Gastroesophageal sphincter (tissue), 4 donors: ENCODE results near the gene GPC4. TPM values are rescaled to one million over a fixed set of nuclear protein-coding genes. Genes with fewer than 3 reads are reported as not detected.

Source experiments
- ATAC-seq: fragments of 150-250 bp; one replicate; pipeline ENCODE4 v1.9.1; 2016; ENCODE audit warnings: mild to moderate bottlenecking, moderate library complexity
- H3K27ac ChIP-seq, 4 donors: fragments of 200-600 bp; sonication (generic) in 3 of 4; 1 replicate in 3 of 4; 2 replicates in 1 of 4; pipeline ENCODE4 v1.5.1; 2016 to 2019
- H3K27me3 ChIP-seq: fragments of 200-600 bp; sonication (generic); one replicate; pipeline ENCODE4 v1.5.1; 2019
- H3K36me3 ChIP-seq, 2 donors: fragments of 200-600 bp; sonication (generic); one replicate each; pipeline ENCODE4 v1.5.1; 2019; ENCODE audit warnings: control low read depth in 1 of 2
- H3K4me1 ChIP-seq, 3 donors: fragments of 200-600 bp; sonication (generic); 1 replicate in 2 of 3; 2 replicates in 1 of 3; pipeline ENCODE4 v1.5.1; 2016 to 2019; ENCODE audit warnings: control low read depth in 2 of 3
- H3K4me3 ChIP-seq, 2 donors: fragments of 200-600 bp; sonication (generic); one replicate each; pipeline ENCODE4 v1.5.1; 2019; ENCODE audit warnings: mild to moderate bottlenecking in 1 of 2, moderate library complexity in 1 of 2
- H3K9me3 ChIP-seq, 3 donors: fragments of 200-600 bp; sonication (generic); one replicate each; pipeline ENCODE4 v1.5.1; 2017 to 2019; ENCODE audit warnings: control low read depth in 2 of 3
- CTCF ChIP-seq, 4 experiments: fragments of 200-600 bp in 2 of 4; fragments of 450-650 bp in 2 of 4; sonication (generic) in 1 of 4; IDR thresholded peaks; one replicate each; pipeline ENCODE4 v1.5.1; 2017 to 2019; ENCODE audit warnings: antibody characterized with exemption in 4 of 4, mild to moderate bottlenecking in 2 of 4, moderate library complexity in 2 of 4
- EP300 ChIP-seq: sonication (generic); formaldehyde crosslinking; IDR thresholded peaks from one replicate; pipeline ENCODE4 v1.6.1; 2017; ENCODE audit warnings: antibody characterized with exemption, mild to moderate bottlenecking
- POLR2A ChIP-seq, 2 donors: fragments of 450-650 bp; IDR thresholded peaks; one replicate each; pipeline ENCODE4 v1.6.1; 2017; ENCODE audit warnings: antibody characterized with exemption in 2 of 2, mild to moderate bottlenecking in 2 of 2, moderate library complexity in 1 of 2
- POLR2AphosphoS5 ChIP-seq: sonication (generic); formaldehyde crosslinking; IDR thresholded peaks from one replicate; pipeline ENCODE4 v1.6.1; 2017; ENCODE audit warnings: antibody characterized with exemption
- WGBS, 2 donors: methylation state at CpG; one replicate each; pipeline ENCODE4 v1.1.5; 2018; ENCODE audit warnings: low coverage in 1 of 2; 5-methylcytosine and 5-hydroxymethylcytosine counted together
- total RNA-seq, 4 donors: library from RNA; depleted of rRNA; stranded (reverse); fragments of >200 nt; gene quantifications; one replicate each; pipeline ENCODE4 v1.1.0, GENCODE V29; 2016

The GPC4 gene
- total RNA-seq, 4 donors from 2014 or later = 62.7 to 97.1 (median 67.9) TPM

DNA sequence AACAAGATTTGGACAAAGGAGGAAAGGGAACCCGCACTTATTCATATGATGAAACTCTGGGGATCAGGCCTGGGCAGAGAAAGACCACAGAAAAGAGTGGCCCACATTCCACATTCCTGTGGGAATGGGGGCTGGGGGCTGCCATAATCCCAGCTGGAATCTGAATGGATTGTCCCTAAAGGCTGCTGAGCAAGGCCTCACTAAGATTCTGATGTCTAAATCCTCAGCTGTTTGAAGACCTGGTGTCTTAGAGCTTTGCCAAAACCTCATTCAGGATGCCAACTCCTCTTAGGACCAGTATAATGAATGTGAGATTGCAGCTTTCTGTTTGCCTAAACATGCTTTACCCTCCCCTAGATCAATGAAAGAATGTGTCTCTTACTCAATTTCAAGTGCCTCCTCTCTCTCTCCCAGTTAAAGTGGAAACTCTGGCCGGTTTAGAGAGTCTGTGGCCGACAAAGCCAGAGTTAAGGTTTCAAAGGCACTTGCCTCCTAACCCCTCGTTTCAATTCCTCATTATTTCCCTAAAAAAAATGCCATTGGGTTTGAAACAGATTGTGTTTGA lies 33.3 kb upstream of the GPC4 start:
- Histone ChIP-seq H3K36me3 (no peaks in the 10 kb centered on the region), H3K9me3 (no peaks in the 10 kb centered on the region), H3K27me3 (no peaks in the 10 kb centered on the region), H3K4me3 (no peak overlapping the region), H3K27ac (no peak overlapping the region), H3K4me1 (no peaks in the 10 kb centered on the region)
- no peak for ATAC-seq
- TF ChIP-seq POLR2AphosphoS5 (no peak), POLR2A (IDR thresholded peaks at IDR 0.05) (no peak), CTCF (IDR thresholded peaks at IDR 0.05) (no peak), EP300 (no peak)
- 71 to 80% methylated on average over 4 of the region's 4 CpGs for WGBS, 2 donors

GRCh38 chrX:133444952-133445831 lies 29.9 kb upstream of the GPC4 start:
- TF ChIP-seq POLR2A (IDR thresholded peaks at IDR 0.05) (no peak), POLR2AphosphoS5 (no peak), CTCF (IDR thresholded peaks at IDR 0.05) (no peak), EP300 (no peak)
- no peak for ATAC-seq
- 15 to 19% methylated on average over 9 to 11 of the region's 16 CpGs for WGBS, 2 donors
- Histone ChIP-seq H3K27ac (no peak overlapping the region), H3K36me3 (no peaks in the 10 kb centered on the region), H3K4me1 (no peaks in the 10 kb centered on the region), H3K9me3 (no peaks in the 10 kb centered on the region), H3K27me3 (no peaks in the 10 kb centered on the region), H3K4me3 (peak overlapping the region; percentile 27 to 38)

- no peaks in the 10 kb centered on the region for H3K9me3 ChIP-seq
- no peak overlapping the region for H3K4me3 ChIP-seq
- H3K4me1 ChIP-seq = no peaks in the 10 kb centered on the region
- TF ChIP-seq POLR2AphosphoS5 (no peak), EP300 (no peak), POLR2A (IDR thresholded peaks at IDR 0.05) (no peak), CTCF (IDR thresholded peaks at IDR 0.05) (no peak)
- no peaks in the 10 kb centered on the region for H3K36me3 ChIP-seq
- no peaks in the 10 kb centered on the region for H3K27me3 ChIP-seq
- 40 to 59% methylated on average over 1 to 3 of the region's 3 CpGs for WGBS, 2 donors
- H3K27ac ChIP-seq = no peak overlapping the region
- no peak for ATAC-seq
These were observed 28.9 kb upstream of the GPC4 start for GRCh38 chrX:133444196-133444595.

DNA sequence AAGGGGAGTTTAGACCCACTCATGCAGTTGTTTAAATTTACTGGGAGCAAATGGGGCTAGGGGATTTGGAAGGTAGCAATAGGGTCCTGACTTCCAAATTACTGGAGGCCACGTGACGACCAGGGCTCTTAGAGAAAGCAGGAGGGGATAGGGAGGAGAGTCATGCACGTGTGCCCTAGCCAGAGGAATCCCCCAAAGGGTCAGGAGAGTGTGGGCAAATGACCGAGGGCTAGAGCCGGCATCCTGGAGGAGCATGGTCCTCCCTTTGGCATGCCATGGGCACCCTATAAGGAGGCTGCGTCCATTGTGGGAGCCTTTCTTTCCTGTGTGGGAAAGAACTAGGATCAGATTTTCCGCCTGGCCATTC lies 25.5 kb upstream of the GPC4 start:
- Histone ChIP-seq H3K4me1 (no peaks in the 10 kb centered on the region), H3K4me3 (no peak overlapping the region), H3K9me3 (no peaks in the 10 kb centered on the region), H3K27me3 (no peaks in the 10 kb centered on the region), H3K36me3 (no peaks in the 10 kb centered on the region), H3K27ac (no peak overlapping the region)
- no peak for TF ChIP-seq POLR2A (IDR thresholded peaks at IDR 0.05)
- TF ChIP-seq EP300 = no peak
- ATAC-seq = no peak
- no CpG with 5 or more reads among the region's 7 CpGs for WGBS, 2 donors

DNA sequence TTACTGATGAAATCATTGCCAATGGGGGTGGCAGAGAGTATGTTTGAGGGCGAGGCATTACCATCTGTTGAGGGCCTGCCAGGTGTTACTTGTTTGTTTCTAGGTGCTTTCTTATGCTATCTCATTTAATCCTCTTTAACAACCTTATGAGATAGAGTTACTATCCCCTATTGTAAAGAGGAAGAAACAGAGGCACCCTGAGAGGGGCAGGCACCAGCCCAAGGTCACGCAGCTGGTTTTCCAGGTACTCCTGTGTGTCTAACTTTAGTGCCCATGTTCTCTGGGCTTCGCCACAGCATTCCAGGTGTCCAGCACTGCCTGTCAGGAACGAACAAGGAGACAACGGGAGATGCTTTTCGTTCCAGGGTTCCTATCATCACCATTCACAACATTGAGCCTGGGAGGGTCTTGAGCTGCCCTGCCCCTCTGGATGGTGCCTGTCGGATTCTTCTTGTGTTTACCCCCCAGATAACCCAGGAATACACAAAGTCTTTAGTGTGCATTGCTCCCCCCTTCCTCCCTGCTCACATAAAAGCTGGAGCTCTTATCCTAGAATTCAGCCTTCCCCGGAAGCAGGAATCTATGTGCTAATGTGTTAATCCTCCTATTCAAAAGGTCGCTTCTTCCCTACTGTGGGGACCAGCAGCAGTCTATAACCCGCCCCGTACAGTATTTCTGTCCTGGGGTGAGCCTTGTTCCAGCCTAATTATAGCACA lies 24.9 kb upstream of the GPC4 start:
- no peak for ATAC-seq
- no peaks in the 10 kb centered on the region for H3K27me3 ChIP-seq
- H3K9me3 ChIP-seq = no peaks in the 10 kb centered on the region
- TF ChIP-seq CTCF (IDR thresholded peaks at IDR 0.05) = no peak
- TF ChIP-seq POLR2AphosphoS5 = no peak
- no peak for TF ChIP-seq POLR2A (IDR thresholded peaks at IDR 0.05)
- no peak for TF ChIP-seq EP300
- H3K36me3 ChIP-seq = no peaks in the 10 kb centered on the region
- no peak overlapping the region for H3K27ac ChIP-seq
- no peaks in the 10 kb centered on the region for H3K4me1 ChIP-seq
- H3K4me3 ChIP-seq = no peak overlapping the region
- WGBS, 2 donors = 46 to 59% methylated on average over 2 to 6 of the region's 11 CpGs
